HPDE6-E6E7 (cell line): Measurements from ENCODE around the gene LIMA1.
"Not testable (repeated sequence)": the region's sequence is repeated elsewhere in the genome, so short reads cannot be mapped to it uniquely, and the experiment has no call there.

Experiments
- DNase-seq: peaks from one replicate; pipeline ENCODE4 v3.0.0; 2011; ENCODE audit warnings: missing footprints; ENCODE audit errors: extremely low spot score

LIMA1 gene

GRCh38 chr12:50185970-50186663, 97.2 kb downstream of the LIMA1 start:
- no peak for DNase-seq

DNA sequence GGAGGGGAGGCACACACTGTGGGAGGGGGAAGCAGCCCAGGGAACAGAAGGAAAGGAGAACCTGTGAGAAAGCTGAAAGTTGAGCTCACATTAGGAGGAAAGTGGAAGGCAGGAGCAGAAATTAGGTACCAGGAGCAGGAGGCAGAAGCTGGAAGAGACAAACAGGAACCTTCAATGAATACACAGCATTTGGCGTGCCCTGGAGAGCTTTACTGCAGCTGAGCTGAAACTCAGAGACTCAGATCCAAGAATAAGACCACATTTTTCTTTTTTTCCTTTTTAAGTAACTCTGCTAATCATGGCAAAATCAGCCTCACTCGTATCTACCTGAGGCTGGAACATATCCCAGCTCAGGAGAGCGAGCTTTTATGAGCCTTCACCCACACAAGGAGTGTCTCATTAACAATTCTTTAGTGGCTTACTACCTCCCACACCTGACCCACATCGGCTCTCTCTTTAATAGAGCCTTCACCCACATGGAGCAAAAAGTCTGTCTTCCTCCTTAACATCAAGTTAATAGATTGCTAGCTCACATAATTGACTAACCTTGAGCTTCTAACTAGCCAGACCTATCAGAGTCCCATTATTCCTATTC, 97.9 kb downstream of the LIMA1 start:
- DNase-seq: no peak

GRCh38 chr12:50184261-50184660, 99.1 kb downstream of the LIMA1 start:
- DNase-seq: no peak

GRCh38 chr12:50182461-50182860, 100.9 kb downstream of the LIMA1 start:
- DNase-seq: no peak

DNA sequence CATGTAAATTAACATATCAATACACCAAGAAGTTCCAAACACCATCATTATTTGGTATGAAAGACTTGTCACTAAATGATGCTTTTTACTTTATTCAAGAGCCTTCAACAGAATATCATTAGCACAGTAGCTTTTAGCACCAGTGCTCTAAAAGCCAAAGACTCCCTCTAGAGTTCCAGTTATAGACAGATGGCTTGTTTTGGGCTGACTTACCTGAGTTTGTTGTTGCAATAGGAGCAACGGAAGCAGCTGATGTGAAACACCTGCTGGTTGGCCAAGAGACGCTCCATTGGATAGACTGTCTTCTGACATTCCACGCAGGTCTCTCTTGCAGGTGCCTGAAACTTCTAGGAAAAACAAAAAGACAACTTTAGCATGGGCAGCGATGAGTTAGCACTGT, 101.6 kb downstream of the LIMA1 start:
- DNase-seq: no peak

- DNase-seq: no peak
Measured at GRCh38 chr12:50175716-50176026, 107.6 kb downstream of the LIMA1 start.

GRCh38 chr12:50174971-50175715, 108.2 kb downstream of the LIMA1 start:
- DNase-seq: no peak

DNA sequence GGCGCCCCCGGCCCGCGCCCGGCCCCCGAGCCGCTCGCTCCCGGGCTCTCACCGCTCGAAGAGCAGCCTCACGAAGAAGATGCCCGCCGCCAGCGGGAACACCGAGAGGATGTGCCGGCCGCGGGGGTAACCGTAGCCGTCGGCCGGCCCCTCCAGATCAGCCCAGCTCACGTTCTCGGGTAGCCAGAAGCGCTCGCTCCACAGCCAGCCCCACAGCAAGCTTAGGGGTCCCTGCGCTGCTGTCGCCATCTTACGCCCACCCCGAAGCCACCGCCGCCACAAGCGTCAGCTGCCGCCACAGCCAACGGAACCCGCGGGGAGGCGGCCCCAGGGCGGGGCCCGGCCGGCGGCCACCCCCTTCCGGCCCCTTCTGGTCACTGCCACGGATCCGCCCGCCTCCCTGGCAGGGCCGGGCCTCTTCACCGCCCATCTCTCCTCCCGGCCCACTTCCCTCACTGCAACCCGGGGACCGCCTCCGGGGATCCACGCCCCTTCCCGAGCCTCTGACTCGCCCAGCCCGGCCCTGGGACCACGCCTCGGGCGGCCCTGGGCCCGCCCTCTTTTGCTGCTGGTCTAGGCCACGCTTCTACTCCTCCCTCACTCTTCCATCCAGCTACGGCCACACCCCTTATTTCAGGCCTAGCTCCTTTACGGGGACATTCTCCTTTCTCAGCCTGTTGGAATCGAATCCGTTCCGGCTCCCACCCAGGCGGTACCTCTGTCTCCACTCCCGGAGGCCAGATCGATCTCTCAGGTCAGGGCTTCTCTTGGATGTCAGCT, 116.1 kb downstream of the LIMA1 start, which contains the start of gene CERS5:
CERS5 (minus strand) TSS at position 321 of the 780 bp plus-strand sequence; CDS start at position 249, 72 bp downstream.
- DNase-seq: peak; percentile 97

DNA sequence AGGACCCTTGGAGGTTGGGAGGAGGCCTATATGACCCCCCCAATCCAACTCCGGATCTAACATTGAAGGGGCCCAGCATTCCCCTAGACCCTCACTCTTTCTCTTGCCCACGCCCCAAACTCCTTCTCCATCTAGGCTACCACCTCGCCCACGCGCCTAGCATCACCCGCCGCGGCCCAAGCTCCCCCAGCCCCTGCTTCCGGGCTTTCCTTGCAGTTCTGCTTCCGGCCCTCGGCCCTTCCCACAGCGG, 116.6 kb downstream of the LIMA1 start:
- DNase-seq: no peak

DNA sequence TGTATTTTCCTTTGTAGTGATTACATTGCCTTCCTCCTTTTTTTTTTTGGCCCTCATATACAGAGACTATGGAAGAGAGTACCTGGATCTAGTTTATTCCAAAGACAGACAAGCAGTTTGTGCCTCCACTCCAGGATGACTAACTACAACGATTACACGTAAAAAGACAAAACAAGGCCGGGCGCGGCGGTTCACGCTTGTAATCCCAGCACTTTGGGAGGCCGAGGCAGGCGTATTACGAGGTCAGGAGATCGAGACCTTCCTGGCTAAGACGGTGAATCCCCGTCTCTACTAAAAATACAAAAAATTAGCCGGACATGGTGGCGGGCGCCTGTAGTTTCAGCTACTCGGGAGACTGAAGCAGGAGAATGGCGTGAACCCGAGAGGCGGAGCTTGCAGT, 118.4 kb downstream of the LIMA1 start:
- DNase-seq: no peak

GRCh38 chr12:50162230-50162629, 121.1 kb downstream of the LIMA1 start:
- DNase-seq: no peak

DNA sequence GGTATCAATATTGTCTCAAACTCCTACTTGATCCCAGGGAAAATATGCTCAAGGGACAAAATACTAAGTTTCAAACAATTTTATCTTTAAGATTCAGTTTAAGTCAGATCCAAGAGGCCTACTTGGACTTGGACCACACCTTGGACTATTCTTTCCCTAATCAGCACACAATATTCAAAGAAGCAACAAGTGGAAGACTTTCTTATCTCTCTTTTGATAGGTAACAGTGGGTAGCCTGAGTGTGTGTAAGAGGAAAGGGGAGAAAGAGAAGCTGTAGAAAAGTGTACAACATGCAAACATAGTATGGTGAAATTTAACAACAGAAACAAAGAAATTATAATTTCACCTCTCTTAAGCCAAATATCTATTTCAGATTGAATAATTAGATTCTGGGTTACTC, 122.7 kb downstream of the LIMA1 start:
- no peak for DNase-seq

DNA sequence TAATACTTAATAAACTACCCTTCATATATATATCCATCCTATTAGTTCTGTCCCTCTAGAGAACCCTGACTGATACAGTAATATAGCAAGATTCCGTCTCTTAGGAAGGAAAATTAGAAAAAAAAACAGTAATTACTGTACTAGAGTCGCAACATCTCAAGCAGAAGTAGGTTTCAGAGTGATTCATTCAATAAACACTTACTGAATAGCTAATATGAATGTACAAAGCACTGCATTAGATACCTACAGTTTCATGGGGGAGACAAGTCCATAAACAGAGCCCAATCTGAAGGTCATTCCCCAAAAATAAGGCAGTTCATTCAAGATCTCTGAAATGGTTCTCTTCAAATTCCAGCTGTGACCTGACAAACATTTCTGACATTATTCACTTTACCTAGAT, 126.1 kb downstream of the LIMA1 start:
- no peak for DNase-seq

DNA sequence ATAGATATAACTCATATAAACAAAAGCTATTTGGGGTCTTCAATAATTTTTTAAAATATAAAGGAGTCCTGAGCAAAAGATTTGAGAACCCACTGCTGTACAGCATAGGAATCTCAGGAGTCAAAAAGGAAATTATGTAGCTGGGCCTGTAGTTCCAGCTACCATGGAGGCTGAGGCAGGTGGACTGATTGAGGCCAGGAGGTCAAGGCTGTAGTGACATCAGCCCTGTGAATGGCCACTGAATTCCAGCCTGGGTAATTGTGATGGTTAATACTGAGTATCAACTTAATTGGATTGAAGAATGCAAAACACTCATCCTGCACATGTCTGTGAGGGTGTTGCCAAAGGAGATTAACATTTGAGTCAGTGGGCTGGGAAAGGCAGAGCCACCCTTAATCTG, 126.7 kb downstream of the LIMA1 start:
- DNase-seq: no peak

DNA sequence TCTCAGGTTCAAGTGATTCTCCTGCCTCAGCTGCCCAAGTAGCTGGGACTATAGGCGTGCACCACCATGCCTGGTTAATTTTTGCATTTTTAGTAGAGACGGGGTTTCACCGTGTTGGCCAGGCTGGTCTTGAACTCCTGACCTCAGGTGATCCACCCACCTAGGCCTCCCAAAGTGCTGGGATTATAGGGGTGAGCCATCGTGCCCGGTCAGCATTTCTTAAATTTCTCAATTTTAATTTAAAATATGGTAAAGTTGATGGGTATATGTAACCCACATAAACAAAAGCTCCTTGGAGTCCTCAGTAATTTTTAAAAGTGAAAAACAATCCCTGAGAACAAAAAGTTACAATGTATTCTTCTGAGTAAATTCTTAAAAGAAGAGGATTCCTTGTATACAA, 128.4 kb downstream of the LIMA1 start:
- DNase-seq: not testable (repeated sequence)

GRCh38 chr12:50151047-50151687, 132.2 kb downstream of the LIMA1 start:
- no peak for DNase-seq

DNA sequence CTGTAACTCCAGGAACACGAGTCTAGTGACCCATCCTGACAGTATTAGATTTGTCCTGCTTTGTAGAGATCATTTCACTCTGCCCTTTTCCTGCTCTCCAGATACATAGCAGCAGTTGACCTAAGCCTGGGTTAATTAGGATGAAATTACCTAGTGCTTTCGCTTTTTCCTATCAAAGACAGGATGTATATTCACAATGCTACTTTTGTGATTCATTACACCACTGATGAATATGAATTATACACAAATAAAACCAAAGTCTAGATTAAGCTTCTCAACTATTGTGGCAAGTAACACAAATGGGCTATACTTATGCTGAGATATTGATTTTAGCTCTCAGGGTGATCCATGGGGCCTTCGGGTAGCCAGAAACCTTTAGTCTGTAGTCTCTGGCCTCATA, 134.0 kb downstream of the LIMA1 start:
- no peak for DNase-seq

DNA sequence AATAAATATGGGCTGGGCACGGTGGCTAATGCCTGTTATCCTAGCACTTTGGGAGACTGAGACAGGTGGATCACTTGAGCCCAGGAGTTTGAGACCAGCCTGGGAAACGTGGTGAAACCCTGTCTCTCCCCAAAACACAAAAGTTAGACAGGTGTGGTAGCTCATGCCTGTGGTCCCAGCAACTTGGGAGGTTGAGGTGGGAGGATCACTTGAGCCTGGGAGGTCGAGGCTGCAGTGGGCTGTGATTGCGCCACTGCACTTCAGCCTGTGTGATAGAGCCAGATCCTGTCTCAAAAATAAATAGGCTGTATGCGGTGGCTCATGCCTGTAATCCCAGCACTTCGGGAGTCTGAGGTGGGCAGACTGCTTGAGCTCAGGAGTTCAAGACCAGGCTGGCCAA, 135.3 kb downstream of the LIMA1 start:
- DNase-seq: not testable (repeated sequence)

- no peak for DNase-seq
Measured at GRCh38 chr12:50147281-50147680, 136.0 kb downstream of the LIMA1 start.

GRCh38 chr12:50145439-50145838, 137.9 kb downstream of the LIMA1 start:
- no peak for DNase-seq

- DNase-seq: no peak
Measured at GRCh38 chr12:50142993-50143392, 140.3 kb downstream of the LIMA1 start.

DNA sequence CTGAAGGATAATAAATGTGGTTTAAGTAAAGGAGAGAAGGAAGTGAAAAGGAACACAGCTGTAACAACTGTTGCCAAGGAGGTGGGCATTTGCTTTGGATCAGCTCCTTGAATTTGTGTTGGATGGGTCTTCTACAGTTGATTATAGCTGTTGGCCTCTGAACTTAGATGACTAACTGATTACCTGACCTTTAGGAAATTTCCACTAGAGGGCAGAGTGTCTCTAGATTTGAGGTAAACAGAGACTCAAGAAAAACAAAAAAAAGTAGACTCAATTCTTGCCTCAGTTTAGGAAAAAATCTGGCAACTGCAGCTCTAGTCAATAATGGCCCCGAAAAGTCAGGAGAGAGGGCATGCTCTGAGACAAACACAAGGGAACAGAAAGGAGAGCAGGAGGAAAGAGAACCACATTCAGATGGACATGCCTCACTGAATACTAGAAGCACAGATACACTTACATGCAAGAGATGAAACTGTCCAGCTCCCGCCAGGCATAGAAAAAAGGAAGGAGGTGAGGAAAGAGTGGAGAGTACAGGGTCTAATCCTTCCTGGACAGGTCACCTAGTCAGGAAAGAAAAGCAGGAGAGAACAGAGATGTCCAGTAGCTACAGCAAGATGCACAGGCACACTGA, 150.7 kb downstream of the LIMA1 start:
- DNase-seq: no peak
